Thymus (tissue), 11 donors: ENCODE data around the gene CRYAB. TPM values are rescaled to one million over a fixed set of nuclear protein-coding genes. Genes with fewer than 3 reads are reported as not detected.
A peak's percentile ranks its signal among the peaks of the same experiment; 100 is the strongest.

Experiments used
- DNase-seq, 9 donors: peaks; one replicate each; pipeline ENCODE4 v3.0.0-alpha.2; 2013; ENCODE audit warnings: low spot score in 9 of 9, low read depth in 6 of 9, missing footprints in 1 of 9
- H3K27ac ChIP-seq, 2 donors: one replicate each; pipeline ENCODE4 v1.5.1; 2013; ENCODE audit warnings: control low read depth in 1 of 2, low read depth in 1 of 2, low read length in 1 of 2, mild to moderate bottlenecking in 1 of 2, moderate library complexity in 1 of 2
- H3K27me3 ChIP-seq, 2 donors: one replicate each; pipeline ENCODE4 v1.5.1; 2013; ENCODE audit warnings: low read length in 1 of 2; ENCODE audit not compliant: control insufficient read depth in 2 of 2, insufficient read depth in 1 of 2
- H3K36me3 ChIP-seq, 2 donors: one replicate each; pipeline ENCODE4 v1.5.1; 2013; ENCODE audit warnings: low read length in 1 of 2, mild to moderate bottlenecking in 1 of 2, moderate library complexity in 1 of 2; ENCODE audit not compliant: control insufficient read depth in 2 of 2, insufficient read depth in 2 of 2
- H3K4me1 ChIP-seq, 2 donors: one replicate each; pipeline ENCODE4 v1.5.1; 2013; ENCODE audit warnings: low read length in 2 of 2; ENCODE audit not compliant: control insufficient read depth in 2 of 2, insufficient read depth in 2 of 2
- H3K4me3 ChIP-seq, 2 donors: one replicate each; pipeline ENCODE4 v1.5.1; 2013; ENCODE audit warnings: low read length in 2 of 2, control low read depth in 1 of 2, mild to moderate bottlenecking in 1 of 2
- H3K9me3 ChIP-seq, 2 donors: one replicate each; pipeline ENCODE4 v1.5.1; 2013; ENCODE audit warnings: low read length in 1 of 2, mild to moderate bottlenecking in 1 of 2; ENCODE audit not compliant: control insufficient read depth in 2 of 2, insufficient read depth in 1 of 2
- WGBS: extraction: QIAGEN DNeasy Blood & Tissue Kit; methylation state at CpG from one replicate; pipeline ENCODE4 v1.1.7; 2013; 5-methylcytosine and 5-hydroxymethylcytosine counted together
- polyA plus RNA-seq: library from polyadenylated mRNA; stranded (reverse); fragments of 200-250 nt; gene quantifications from one replicate; pipeline ENCODE4 v1.2.3, GENCODE V29; 2013
- total RNA-seq: library from RNA; stranded (reverse); fragments of 120-200 nt; gene quantifications from one replicate; pipeline ENCODE4 v1.2.4, GENCODE V29; 2013
- donor health status: healthy.

Gene CRYAB
- total and polyA plus RNA-seq, 2 donors, result 4.2 to 116 TPM

- H3K27me3 ChIP-seq, result no peaks in the 10 kb centered on the region
- no peak overlapping the region for H3K4me3 ChIP-seq
- H3K27ac ChIP-seq, result no peak overlapping the region
- peaks cover 0 to 3% of the 10 kb centered on the region in 2 donors for H3K4me1 ChIP-seq
- no peak for DNase-seq
- 92% methylated on average over 3 of the region's 3 CpGs for WGBS
- no peaks in the 10 kb centered on the region for H3K36me3 ChIP-seq
- no peaks in the 10 kb centered on the region for H3K9me3 ChIP-seq
Observed at GRCh38 chr11:111946499-111946898, 34.9 kb upstream of the CRYAB start.

GRCh38 chr11:111945198-111945597, 33.6 kb upstream of the CRYAB start:
- H3K9me3 ChIP-seq, result no peaks in the 10 kb centered on the region
- 100% methylated on average over 1 of the region's 1 CpG for WGBS
- no peak overlapping the region for H3K4me3 ChIP-seq
- DNase-seq, result no peak
- H3K36me3 ChIP-seq, result no peaks in the 10 kb centered on the region
- no peak overlapping the region for H3K27ac ChIP-seq
- H3K27me3 ChIP-seq, result no peaks in the 10 kb centered on the region
- H3K4me1 ChIP-seq, result peaks cover 0 to 3% of the 10 kb centered on the region in 2 donors

GRCh38 chr11:111944651-111945051, 33.1 kb upstream of the CRYAB start:
- H3K36me3 ChIP-seq, result no peaks in the 10 kb centered on the region
- DNase-seq, result peak in 1 of 9 donors; percentile 6
- WGBS, result 92% methylated on average over 5 of the region's 5 CpGs
- H3K27ac ChIP-seq, result peak overlapping the region in 1 of 2 donors; percentile 64
- no peaks in the 10 kb centered on the region for H3K27me3 ChIP-seq
- peaks cover 0 to 3% of the 10 kb centered on the region in 2 donors for H3K4me1 ChIP-seq
- no peaks in the 10 kb centered on the region for H3K9me3 ChIP-seq
- no peak overlapping the region for H3K4me3 ChIP-seq

GRCh38 chr11:111944139-111944538, 32.6 kb upstream of the CRYAB start:
- Histone ChIP-seq H3K4me3 (no peak overlapping the region), H3K27ac (peak overlapping the region in 1 of 2 donors; percentile 64), H3K36me3 (no peaks in the 10 kb centered on the region), H3K9me3 (no peaks in the 10 kb centered on the region), H3K27me3 (no peaks in the 10 kb centered on the region), H3K4me1 (peaks cover 0 to 3% of the 10 kb centered on the region in 2 donors)
- WGBS, result 69% methylated on average over 3 of the region's 3 CpGs
- peak in 1 of 9 donors; percentile 38 for DNase-seq

GRCh38 chr11:111942829-111943228, 31.3 kb upstream of the CRYAB start:
- no peaks in the 10 kb centered on the region for H3K9me3 ChIP-seq
- H3K36me3 ChIP-seq, result no peaks in the 10 kb centered on the region
- no peak for DNase-seq
- no peak overlapping the region for H3K27ac ChIP-seq
- no peak overlapping the region for H3K4me3 ChIP-seq
- H3K27me3 ChIP-seq, result no peaks in the 10 kb centered on the region
- WGBS, result 97% methylated on average over 7 of the region's 7 CpGs
- peaks cover 0 to 14% of the 10 kb centered on the region in 2 donors for H3K4me1 ChIP-seq

GRCh38 chr11:111941963-111942362, 30.4 kb upstream of the CRYAB start:
- DNase-seq, result no peak
- no peaks in the 10 kb centered on the region for H3K36me3 ChIP-seq
- H3K4me1 ChIP-seq, result peaks cover 2 to 21% of the 10 kb centered on the region in 2 donors
- WGBS, result 96% methylated on average over 5 of the region's 5 CpGs
- no peaks in the 10 kb centered on the region for H3K9me3 ChIP-seq
- peaks cover 0 to 5% of the 10 kb centered on the region in 2 donors for H3K27me3 ChIP-seq
- no peak overlapping the region for H3K4me3 ChIP-seq
- H3K27ac ChIP-seq, result no peak overlapping the region

GRCh38 chr11:111939836-111940604, 28.4 kb upstream of the CRYAB start:
- 93% methylated on average over 4 of the region's 4 CpGs for WGBS
- peaks cover 5 to 32% of the 10 kb centered on the region in 2 donors for H3K4me1 ChIP-seq
- H3K9me3 ChIP-seq, result no peaks in the 10 kb centered on the region
- peaks cover 0 to 5% of the 10 kb centered on the region in 2 donors for H3K27me3 ChIP-seq
- no peaks in the 10 kb centered on the region for H3K36me3 ChIP-seq
- no peak overlapping the region for H3K4me3 ChIP-seq
- H3K27ac ChIP-seq, result no peak overlapping the region
- no peak for DNase-seq

GRCh38 chr11:111938687-111939160, 27.2 kb upstream of the CRYAB start:
- Histone ChIP-seq H3K27me3 (peaks cover 0 to 5% of the 10 kb centered on the region in 2 donors), H3K9me3 (no peaks in the 10 kb centered on the region), H3K36me3 (no peaks in the 10 kb centered on the region), H3K4me3 (no peak overlapping the region), H3K27ac (peak overlapping the region in 1 of 2 donors; percentile 50), H3K4me1 (peaks cover 5 to 33% of the 10 kb centered on the region in 2 donors)
- peak in 2 of 9 donors; percentile 30 to 50 for DNase-seq
- WGBS, result 19% methylated on average over 7 of the region's 7 CpGs

GRCh38 chr11:111937844-111938243, 26.3 kb upstream of the CRYAB start:
- DNase-seq, result peak in 1 of 9 donors; percentile 10
- WGBS, result 85% methylated on average over 7 of the region's 7 CpGs
- H3K4me3 ChIP-seq, result no peak overlapping the region
- H3K27ac ChIP-seq, result peak overlapping the region in 1 of 2 donors; percentile 54
- peaks cover 0 to 5% of the 10 kb centered on the region in 2 donors for H3K27me3 ChIP-seq
- H3K9me3 ChIP-seq, result no peaks in the 10 kb centered on the region
- H3K36me3 ChIP-seq, result no peaks in the 10 kb centered on the region
- H3K4me1 ChIP-seq, result peaks cover 5 to 30% of the 10 kb centered on the region in 2 donors
